C4-2B (cell line): ENCODE measurements around the gene KRI1.

Experiments
- ZFX ChIP-seq: fragments of 450-650 bp; IDR thresholded peaks from 2 replicates; pipeline ENCODE4 v1.6.1; 2017
- TF ChIP-seq, protein P1 (sequence below): fragments of 450-650 bp; conservative IDR thresholded peaks from 2 replicates; pipeline ENCODE4 v1.5.1; 2017; ENCODE audit warnings: mild to moderate bottlenecking

DNA sequence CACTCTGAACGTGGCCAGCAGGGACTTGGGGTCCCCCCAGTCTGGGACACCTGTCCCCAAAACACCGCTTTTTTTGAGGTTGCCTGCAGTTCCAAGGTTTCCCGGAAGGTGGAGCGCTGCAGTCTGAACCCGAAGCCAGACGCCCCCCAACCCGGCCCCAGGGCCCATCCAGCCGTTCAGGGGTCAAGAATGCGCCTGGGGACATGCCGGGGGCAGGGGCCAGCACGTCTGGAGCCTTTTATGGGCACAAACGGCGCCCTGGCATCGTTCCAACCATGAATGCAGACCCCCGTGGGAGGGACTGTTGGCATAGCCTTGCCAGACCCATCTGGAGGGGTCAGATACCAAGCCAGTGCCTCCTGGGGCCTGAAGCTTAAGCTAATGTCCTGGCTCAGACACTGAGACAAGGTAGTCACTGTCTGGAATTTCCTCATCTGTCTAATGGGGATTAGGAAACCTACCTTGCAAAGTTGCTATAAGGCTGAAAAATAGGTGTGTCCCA, 55.5 kb downstream of the KRI1 start:
- TF ChIP-seq, protein P1, sequence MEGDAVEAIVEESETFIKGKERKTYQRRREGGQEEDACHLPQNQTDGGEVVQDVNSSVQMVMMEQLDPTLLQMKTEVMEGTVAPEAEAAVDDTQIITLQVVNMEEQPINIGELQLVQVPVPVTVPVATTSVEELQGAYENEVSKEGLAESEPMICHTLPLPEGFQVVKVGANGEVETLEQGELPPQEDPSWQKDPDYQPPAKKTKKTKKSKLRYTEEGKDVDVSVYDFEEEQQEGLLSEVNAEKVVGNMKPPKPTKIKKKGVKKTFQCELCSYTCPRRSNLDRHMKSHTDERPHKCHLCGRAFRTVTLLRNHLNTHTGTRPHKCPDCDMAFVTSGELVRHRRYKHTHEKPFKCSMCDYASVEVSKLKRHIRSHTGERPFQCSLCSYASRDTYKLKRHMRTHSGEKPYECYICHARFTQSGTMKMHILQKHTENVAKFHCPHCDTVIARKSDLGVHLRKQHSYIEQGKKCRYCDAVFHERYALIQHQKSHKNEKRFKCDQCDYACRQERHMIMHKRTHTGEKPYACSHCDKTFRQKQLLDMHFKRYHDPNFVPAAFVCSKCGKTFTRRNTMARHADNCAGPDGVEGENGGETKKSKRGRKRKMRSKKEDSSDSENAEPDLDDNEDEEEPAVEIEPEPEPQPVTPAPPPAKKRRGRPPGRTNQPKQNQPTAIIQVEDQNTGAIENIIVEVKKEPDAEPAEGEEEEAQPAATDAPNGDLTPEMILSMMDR = peak; percentile 73
- no peak for TF ChIP-seq ZFX
